Activated T-cell treated with anti-CD3 and anti-CD28 coated beads, Interleukin-2, amount 50 U/mL, for 4 hours (primary cell): ENCODE data around the gene KIF4A. TPM values are rescaled to one million over a fixed set of nuclear protein-coding genes. Genes with fewer than 3 reads are reported as not detected.

Experiments
- ATAC-seq, 2 donors: fragments of 200-7000 bp; cut with Tn5 transposase; one replicate each; pipeline ENCODE4 v1.10.0; 2021
- DNase-seq: peaks from one replicate; pipeline ENCODE4 v3.0.0-alpha.2; 2020
- H3K27me3 Mint-ChIP-seq: one replicate; pipeline ENCODE4 v1.8.0; 2021; ENCODE audit warnings: low read depth, mixed read lengths
- H3K36me3 Mint-ChIP-seq: one replicate; pipeline ENCODE4 v1.8.0; 2022; ENCODE audit warnings: mixed read lengths; ENCODE audit not compliant: insufficient read depth
- H3K4me1 Mint-ChIP-seq: one replicate; pipeline ENCODE4 v1.8.0; 2021; ENCODE audit warnings: low read depth, mixed read lengths
- H3K4me3 Mint-ChIP-seq: one replicate; pipeline ENCODE4 v1.8.0; 2021; ENCODE audit warnings: mild to moderate bottlenecking, moderate library complexity, mixed read lengths
- H3K9me3 Mint-ChIP-seq: one replicate; pipeline ENCODE4 v1.8.0; 2021; ENCODE audit warnings: mixed read lengths
- total RNA-seq, 3 donors: library from RNA; stranded (reverse); gene quantifications; one replicate each; pipeline ENCODE4 v1.2.1, GENCODE V29; 2021

The KIF4A gene
- total RNA-seq, 3 donors from 2014 or later: 1.4 to 2.4 (median 2.0) TPM

DNA sequence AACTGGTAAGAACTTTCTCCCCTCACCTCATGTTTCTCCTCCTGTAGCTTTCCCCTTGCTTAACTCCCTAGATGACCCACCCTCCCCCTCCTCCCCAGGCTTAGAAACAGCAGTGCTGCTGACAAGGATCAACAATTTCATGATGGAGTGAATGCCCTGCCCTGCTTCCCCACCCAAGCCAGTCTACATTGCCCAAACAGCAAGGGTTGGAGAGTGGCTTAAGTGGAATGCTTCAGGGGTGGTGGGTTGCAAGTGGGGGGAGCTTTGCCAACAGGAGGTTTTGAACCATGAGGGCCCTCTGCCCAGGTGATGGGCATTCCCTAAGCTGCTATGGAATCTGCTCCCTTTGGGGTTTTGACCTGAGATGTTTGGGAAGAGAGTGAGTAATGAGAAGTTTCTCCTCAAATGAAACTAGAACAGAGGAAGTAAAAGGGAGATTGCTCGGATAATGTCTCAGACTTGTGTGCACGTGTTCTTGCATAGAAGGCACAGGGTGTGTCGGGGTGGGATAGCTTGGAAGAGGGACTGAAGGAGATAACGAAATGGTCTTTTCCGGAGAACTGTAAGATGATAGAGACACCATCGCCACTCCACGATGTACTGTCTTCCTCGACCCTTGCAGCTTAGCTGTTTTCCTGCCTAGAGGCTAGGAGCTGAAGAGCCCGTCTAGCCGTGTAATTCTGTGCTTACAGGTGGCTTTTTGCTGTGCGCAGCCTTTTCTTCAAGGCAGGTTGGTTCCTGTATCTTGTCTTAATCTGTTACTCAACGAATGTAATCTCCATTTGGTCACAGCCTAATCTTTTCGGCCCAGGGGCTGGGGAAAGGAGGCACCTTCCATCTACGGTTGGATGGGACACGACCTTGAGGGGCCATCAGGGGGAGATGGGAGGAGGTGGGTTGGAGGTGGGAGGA, 143.3 kb downstream of the KIF4A start:
- Mint-ChIP-seq H3K36me3 (no peaks in the 10 kb centered on the region), H3K9me3 (no peaks in the 10 kb centered on the region), H3K27me3 (peaks cover 5% of the 10 kb centered on the region), H3K4me1 (peaks cover 6% of the 10 kb centered on the region), H3K4me3 (peak overlapping the region; percentile 87)
- no peak for ATAC-seq
- DNase-seq: no peak

DNA sequence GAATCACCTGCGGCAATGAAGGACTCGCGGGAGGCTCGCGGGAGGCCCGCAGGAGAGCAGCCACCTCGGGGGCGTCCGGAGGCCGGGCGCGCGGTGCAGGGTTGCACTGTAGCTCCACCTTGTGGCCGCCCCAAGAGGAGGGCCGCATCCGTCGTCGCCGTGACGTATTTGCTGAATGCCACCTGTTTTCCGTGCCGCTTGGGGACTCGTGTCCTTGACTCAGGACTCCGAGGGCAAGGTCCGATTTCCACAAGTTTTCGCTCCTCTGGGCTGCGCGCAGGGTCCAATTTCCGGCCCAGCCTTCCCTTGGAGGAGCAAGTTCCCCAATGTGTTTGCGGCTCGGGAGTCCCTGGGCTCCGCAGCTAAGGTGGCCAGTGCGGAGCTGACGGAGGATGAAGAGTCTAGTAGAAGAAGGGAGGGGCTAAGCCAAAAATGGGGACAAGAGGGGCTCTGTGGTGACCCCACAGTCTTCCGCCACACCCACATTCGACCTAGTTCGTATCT, 144.0 kb downstream of the KIF4A start:
- peak overlapping the region; percentile 87 for H3K4me3 Mint-ChIP-seq
- ATAC-seq: peak; percentile 79 to 81
- peaks cover 8% of the 10 kb centered on the region for H3K4me1 Mint-ChIP-seq
- no peaks in the 10 kb centered on the region for H3K36me3 Mint-ChIP-seq
- peak; percentile 68 for DNase-seq
- H3K9me3 Mint-ChIP-seq: no peaks in the 10 kb centered on the region
- peaks cover 5% of the 10 kb centered on the region for H3K27me3 Mint-ChIP-seq

DNA sequence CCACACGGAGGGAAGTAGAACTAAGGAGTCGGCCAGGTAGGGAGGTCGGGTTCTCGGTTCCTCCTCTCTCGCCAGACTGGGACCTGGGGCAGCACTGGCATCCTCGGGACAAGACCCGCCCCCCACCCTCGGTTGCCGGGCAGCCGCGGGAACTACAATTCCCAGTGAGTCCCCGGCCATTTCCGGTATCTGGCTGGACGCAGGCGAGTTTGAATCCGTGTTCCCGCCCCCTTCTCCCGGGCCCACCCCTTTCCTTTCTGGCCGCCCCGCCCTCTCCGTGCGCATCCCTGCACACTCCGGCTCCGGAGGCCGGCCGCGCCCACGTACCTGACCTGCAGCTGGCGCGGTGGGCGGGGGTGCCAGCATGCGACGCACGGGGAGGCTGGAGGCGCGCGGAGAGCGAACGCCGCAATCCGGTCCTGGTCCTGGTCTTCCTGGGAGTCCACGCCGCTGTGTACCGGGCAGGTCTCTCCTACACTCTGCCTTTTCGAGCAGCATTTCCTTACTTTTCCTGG, 144.5 kb downstream of the KIF4A start:
- peaks cover 11% of the 10 kb centered on the region for H3K4me1 Mint-ChIP-seq
- H3K27me3 Mint-ChIP-seq: peaks cover 8% of the 10 kb centered on the region
- H3K4me3 Mint-ChIP-seq: peak overlapping the region; percentile 87
- H3K36me3 Mint-ChIP-seq: no peaks in the 10 kb centered on the region
- peak; percentile 53 for DNase-seq
- peak; percentile 69 to 71 for ATAC-seq
- H3K9me3 Mint-ChIP-seq: no peaks in the 10 kb centered on the region

- Mint-ChIP-seq H3K9me3 (no peaks in the 10 kb centered on the region), H3K4me1 (peaks cover 11% of the 10 kb centered on the region), H3K27me3 (peaks cover 9% of the 10 kb centered on the region), H3K4me3 (peak overlapping the region; percentile 87), H3K36me3 (no peaks in the 10 kb centered on the region)
- ATAC-seq (no peak), DNase-seq (no peak)
Observed at GRCh38 chrX:70434914-70435586, 145.1 kb downstream of the KIF4A start.

- Mint-ChIP-seq H3K36me3 (no peaks in the 10 kb centered on the region), H3K4me1 (peaks cover 11% of the 10 kb centered on the region), H3K9me3 (no peaks in the 10 kb centered on the region), H3K4me3 (no peak overlapping the region), H3K27me3 (peaks cover 13% of the 10 kb centered on the region)
- DNase-seq (no peak), ATAC-seq (no peak)
Observed at GRCh38 chrX:70436343-70436742, 146.4 kb downstream of the KIF4A start.

DNA sequence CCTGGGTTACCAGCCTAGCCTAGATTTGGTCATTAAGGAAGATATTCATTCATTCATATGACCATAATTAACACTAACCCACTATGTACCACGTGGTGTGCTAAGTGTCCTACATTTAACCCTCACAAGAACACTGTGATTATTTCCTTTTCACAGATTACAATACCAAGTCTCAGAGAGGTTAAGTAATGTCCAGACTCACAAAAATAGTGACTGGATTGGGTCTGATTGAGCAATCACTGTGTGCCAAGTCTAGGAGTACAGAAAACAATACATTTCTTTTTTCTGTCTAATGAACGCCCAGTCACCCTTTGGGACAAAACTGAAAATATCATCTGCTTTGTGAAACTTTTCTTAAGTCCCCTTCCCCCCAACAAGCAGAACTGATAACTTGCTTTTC, 147.1 kb downstream of the KIF4A start:
- no peaks in the 10 kb centered on the region for H3K36me3 Mint-ChIP-seq

DNA sequence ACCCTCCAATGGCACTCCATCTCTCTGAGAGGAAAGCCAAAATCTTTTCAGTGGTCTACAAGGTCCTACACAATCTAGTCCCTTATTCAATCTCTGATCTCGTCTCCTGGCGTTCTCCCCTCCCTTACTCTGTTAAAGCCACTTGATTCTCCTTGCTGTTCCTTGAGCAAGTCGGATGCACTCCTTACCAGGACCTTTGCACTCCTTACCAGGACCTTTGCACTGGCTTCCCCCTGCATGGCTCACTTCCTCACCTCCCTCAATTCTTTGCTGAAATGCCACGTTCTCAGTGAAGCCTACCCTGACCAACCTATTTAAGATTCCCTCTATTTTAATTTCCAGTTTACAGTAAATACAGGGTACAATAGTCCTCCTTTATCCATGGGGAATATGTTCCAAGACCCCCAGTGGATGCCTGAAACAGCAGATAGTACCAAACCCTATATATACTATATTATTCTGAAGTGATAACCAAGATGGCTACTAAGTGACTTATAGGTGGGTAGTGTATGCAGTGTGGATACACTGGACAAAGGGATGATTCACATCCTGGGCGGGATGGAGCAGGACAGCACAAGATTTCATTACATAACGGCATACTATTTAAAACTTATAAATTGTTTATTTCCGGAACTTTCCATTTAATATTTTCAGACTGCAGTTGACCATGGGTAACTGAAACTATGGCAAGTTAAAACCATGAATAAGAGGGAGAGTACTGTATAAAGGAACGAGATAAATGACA, 148.2 kb downstream of the KIF4A start:
- H3K4me3 Mint-ChIP-seq: no peak overlapping the region
- no peaks in the 10 kb centered on the region for H3K9me3 Mint-ChIP-seq
- H3K27me3 Mint-ChIP-seq: peaks cover 25% of the 10 kb centered on the region
- no peaks in the 10 kb centered on the region for H3K36me3 Mint-ChIP-seq
- no peak for ATAC-seq
- H3K4me1 Mint-ChIP-seq: peaks cover 11% of the 10 kb centered on the region
- DNase-seq: no peak

More for the DNA sequence above, 147.1 kb downstream of the KIF4A start:
- ATAC-seq: no peak
- H3K9me3 Mint-ChIP-seq: no peaks in the 10 kb centered on the region
- no peak for DNase-seq
- H3K4me3 Mint-ChIP-seq: no peak overlapping the region
- H3K27me3 Mint-ChIP-seq: peaks cover 20% of the 10 kb centered on the region
- peaks cover 11% of the 10 kb centered on the region for H3K4me1 Mint-ChIP-seq

DNA sequence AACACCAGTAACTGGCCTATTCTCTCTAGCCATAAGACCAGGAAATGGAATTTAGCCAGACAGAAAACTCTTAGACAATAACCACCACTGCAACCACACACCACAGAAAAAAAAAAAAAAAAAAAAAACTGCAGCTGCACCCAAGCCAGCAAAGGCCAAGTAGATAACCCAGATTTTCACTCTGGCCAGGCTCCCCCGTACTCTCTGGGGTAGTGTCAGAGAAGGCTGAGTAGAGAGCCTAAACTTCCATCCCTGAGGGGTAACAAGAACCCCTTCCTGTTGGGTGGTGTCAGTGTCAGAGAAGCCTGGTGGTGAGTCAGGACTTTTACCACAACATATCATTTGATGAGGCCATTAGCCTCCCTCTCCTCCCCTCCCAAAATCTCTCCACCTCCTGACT, 149.1 kb downstream of the KIF4A start:
- Mint-ChIP-seq H3K9me3 (no peaks in the 10 kb centered on the region), H3K4me1 (peaks cover 9% of the 10 kb centered on the region), H3K4me3 (no peak overlapping the region), H3K27me3 (peaks cover 27% of the 10 kb centered on the region), H3K36me3 (no peaks in the 10 kb centered on the region)
- DNase-seq: no peak
- ATAC-seq: no peak

- Mint-ChIP-seq H3K4me1 (peaks cover 10% of the 10 kb centered on the region), H3K4me3 (no peak overlapping the region), H3K9me3 (no peaks in the 10 kb centered on the region), H3K36me3 (no peaks in the 10 kb centered on the region), H3K27me3 (peaks cover 34% of the 10 kb centered on the region)
- DNase-seq: no peak
- no peak for ATAC-seq
Observed at GRCh38 chrX:70442224-70442623, 152.3 kb downstream of the KIF4A start.

DNA sequence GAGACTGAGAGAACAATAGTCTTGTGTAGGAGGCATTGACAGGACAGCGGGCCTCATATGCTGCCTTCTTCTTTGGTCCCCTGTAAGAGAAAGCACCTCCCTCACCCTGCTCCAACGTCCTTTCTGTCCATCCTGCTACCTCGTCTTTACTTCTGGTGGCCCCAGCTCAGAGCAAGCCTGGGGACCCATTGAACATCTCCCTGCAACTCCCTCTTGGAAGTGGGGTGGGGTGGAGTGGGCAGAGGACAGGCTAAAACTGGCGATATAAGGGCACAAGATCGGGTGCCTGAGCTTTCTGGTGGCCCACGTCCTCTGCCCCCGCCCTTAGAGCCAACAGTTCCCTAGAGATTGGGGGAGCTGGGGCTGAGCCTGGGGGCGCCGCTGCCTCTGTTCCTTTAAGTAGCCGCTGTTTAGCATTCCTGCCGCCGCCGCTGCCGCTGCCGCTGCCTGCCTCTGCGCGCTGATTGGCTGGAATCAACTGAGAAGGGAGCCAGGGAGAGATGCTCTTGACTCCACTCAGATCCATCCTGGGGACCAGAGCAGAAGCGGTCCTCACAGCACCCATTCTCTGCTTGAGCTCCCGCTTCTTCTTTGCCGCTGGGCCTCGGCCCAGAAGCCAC, 154.5 kb downstream of the KIF4A start, which contains the start of gene DLG3:
Gene DLG3, plus strand, starts transcription at position 510 of the 620 bp plus-strand sequence. CDS start 367 bp downstream, outside the sequence.
- ATAC-seq (peak; percentile 65 to 73), DNase-seq (no peak)
- Mint-ChIP-seq H3K36me3 (no peaks in the 10 kb centered on the region), H3K9me3 (no peaks in the 10 kb centered on the region), H3K4me3 (peak within 1 kb of the TSS; percentile 62), H3K4me1 (peaks cover 4% of the 10 kb centered on the region), H3K27me3 (peaks cover 26% of the 10 kb centered on the region)

DNA sequence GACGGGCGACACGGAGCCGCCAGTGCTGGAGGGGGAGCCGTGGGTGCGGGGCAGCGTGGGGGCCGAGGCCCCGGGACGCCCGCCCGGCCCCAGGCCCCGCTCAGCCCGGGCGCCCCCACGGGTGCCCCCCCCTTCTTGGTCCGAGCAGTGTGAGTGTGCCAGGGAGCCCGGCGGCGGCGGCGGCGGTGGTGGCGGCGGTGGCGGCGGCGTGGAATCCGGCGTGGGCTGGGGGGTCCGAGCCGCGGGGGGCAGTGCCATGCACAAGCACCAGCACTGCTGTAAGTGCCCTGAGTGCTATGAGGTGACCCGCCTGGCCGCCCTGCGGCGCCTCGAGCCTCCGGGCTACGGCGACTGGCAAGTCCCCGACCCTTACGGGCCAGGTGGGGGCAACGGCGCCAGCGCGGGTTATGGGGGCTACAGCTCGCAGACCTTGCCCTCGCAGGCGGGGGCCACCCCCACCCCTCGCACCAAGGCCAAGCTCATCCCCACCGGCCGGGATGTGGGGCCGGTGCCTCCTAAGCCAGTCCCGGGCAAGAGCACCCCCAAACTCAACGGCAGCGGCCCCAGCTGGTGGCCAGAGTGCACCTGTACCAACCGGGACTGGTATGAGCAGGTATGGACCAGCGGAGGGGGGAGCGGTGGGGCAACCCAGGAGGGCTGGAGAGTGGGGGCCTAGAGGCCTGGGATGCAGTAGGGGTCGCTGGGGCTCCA, 155.2 kb downstream of the KIF4A start:
- peaks cover 4% of the 10 kb centered on the region for H3K4me1 Mint-ChIP-seq
- DNase-seq (no peak), ATAC-seq (peak; percentile 48 to 55)
- H3K36me3 Mint-ChIP-seq: no peaks in the 10 kb centered on the region
- H3K27me3 Mint-ChIP-seq: peaks cover 25% of the 10 kb centered on the region
- H3K4me3 Mint-ChIP-seq: peak overlapping the region; percentile 62
- no peaks in the 10 kb centered on the region for H3K9me3 Mint-ChIP-seq

GRCh38 chrX:70445951-70446350, 156.0 kb downstream of the KIF4A start:
- peaks cover 4% of the 10 kb centered on the region for H3K4me1 Mint-ChIP-seq
- H3K36me3 Mint-ChIP-seq: no peaks in the 10 kb centered on the region
- peaks cover 23% of the 10 kb centered on the region for H3K27me3 Mint-ChIP-seq
- ATAC-seq: no peak
- H3K9me3 Mint-ChIP-seq: no peaks in the 10 kb centered on the region
- no peak for DNase-seq
- H3K4me3 Mint-ChIP-seq: no peak overlapping the region
